ENCODE measurements around the gene ADGRF1. TPM values are rescaled to one million over a fixed set of nuclear protein-coding genes. Genes with fewer than 3 reads are reported as not detected.

The ADGRF1 gene
- total RNA-seq, 1 experiment from 2014 or later: 39.6 TPM

DNA sequence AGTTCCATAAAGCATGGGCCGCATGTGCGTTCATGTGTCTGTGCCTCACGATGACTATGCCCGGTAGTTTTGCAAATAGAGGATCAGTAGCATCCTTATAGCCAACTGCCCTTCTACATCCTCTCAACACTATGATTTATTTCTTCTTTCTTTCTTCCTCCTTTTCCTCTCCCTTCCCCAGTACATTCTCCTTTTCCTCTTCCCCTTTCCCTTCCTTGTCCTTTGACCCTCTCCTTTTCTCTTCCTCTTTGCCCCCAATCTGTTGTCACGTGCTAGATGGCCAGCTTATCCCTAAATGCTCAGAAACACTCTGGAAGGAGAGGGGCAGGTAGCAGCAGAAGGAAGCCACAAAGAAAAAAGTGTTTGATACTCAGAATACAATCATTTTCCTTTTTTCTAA lies 20.2 kb upstream of the ADGRF1 start:
- Histone ChIP-seq H3K36me3 (ENCODE audit: control insufficient read depth in 1 of 2, insufficient read depth in 2 of 2, low read length in 2 of 2) (no peaks in the 10 kb centered on the region), H3K9ac (ENCODE audit: low read length) (no peak overlapping the region), H2AFZ (ENCODE audit: low read depth, low read length, poor library complexity, severe bottlenecking) (no peak overlapping the region), H3K9me2 (ENCODE audit: insufficient read depth) (no peaks in the 10 kb centered on the region), H3K9me3 (ENCODE audit: control insufficient read depth in 1 of 2, insufficient read depth in 1 of 2, low read depth in 1 of 2, low read length in 2 of 2) (no peaks in the 10 kb centered on the region), H3K4me2 (ENCODE audit: low read length) (no peak overlapping the region), H3K27ac (ENCODE audit: low read depth, low read length) (no peak overlapping the region), H3K79me2 (ENCODE audit: insufficient read depth, low read length) (no peaks in the 10 kb centered on the region), H3K4me1 (ENCODE audit: control insufficient read depth in 1 of 2, insufficient read depth in 2 of 2, low read length in 2 of 2) (peaks cover 0 to 15% of the 10 kb centered on the region in 2 experiments; a peak in 1 of 4 replicates), H3K27me3 (ENCODE audit: insufficient read depth, low read length) (no peaks in the 10 kb centered on the region), H3K4me3 (replicated peaks in 1 of 2; ENCODE audit: low read depth in 1 of 2, low read length in 2 of 2) (no peak overlapping the region), H4K20me1 (ENCODE audit: insufficient read depth) (no peaks in the 10 kb centered on the region)
- BruUV-seq (replicated peaks): no TSS peak
- RAD21 ChIA-PET (ENCODE audit: low non-redundant PET in 1 of 2, low total read pairs in 2 of 2, uncharacterized antibody in 2 of 2, unreplicated experiment in 2 of 2): no interaction called here
- POLR2A ChIA-PET: interaction anchor here (1.4 kb wide), 1 partner anchor 27 kb away, joined by 3 read pairs; no protein-coding TSS in a partner anchor
- intact Hi-C loops (cut with micrococcal nuclease): no loop called here
- TF ChIP-seq POLR2AphosphoS5 (IDR thresholded peaks at IDR 0.05; ENCODE audit: low read depth, low read length): no peak
- TF ChIP-seq POLR2A (IDR thresholded peaks at IDR 0.05; ENCODE audit: borderline replicate concordance, extremely low read depth, insufficient read depth, insufficient read length): no peak
- no peak for TF ChIP-seq SIN3A (IDR thresholded peaks at IDR 0.05; ENCODE audit: low read depth)
- no peak for TF ChIP-seq CEBPB (IDR thresholded peaks at IDR 0.05; ENCODE audit: low read depth)
- no peak for TF ChIP-seq ZFX (IDR thresholded peaks at IDR 0.05)
- TF ChIP-seq, protein P1, sequence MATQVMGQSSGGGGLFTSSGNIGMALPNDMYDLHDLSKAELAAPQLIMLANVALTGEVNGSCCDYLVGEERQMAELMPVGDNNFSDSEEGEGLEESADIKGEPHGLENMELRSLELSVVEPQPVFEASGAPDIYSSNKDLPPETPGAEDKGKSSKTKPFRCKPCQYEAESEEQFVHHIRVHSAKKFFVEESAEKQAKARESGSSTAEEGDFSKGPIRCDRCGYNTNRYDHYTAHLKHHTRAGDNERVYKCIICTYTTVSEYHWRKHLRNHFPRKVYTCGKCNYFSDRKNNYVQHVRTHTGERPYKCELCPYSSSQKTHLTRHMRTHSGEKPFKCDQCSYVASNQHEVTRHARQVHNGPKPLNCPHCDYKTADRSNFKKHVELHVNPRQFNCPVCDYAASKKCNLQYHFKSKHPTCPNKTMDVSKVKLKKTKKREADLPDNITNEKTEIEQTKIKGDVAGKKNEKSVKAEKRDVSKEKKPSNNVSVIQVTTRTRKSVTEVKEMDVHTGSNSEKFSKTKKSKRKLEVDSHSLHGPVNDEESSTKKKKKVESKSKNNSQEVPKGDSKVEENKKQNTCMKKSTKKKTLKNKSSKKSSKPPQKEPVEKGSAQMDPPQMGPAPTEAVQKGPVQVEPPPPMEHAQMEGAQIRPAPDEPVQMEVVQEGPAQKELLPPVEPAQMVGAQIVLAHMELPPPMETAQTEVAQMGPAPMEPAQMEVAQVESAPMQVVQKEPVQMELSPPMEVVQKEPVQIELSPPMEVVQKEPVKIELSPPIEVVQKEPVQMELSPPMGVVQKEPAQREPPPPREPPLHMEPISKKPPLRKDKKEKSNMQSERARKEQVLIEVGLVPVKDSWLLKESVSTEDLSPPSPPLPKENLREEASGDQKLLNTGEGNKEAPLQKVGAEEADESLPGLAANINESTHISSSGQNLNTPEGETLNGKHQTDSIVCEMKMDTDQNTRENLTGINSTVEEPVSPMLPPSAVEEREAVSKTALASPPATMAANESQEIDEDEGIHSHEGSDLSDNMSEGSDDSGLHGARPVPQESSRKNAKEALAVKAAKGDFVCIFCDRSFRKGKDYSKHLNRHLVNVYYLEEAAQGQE (IDR thresholded peaks at IDR 0.05; ENCODE audit: low read depth): no peak
- no peak for TF ChIP-seq TCF7L2 (IDR thresholded peaks at IDR 0.05; ENCODE audit: borderline replicate concordance, extremely low read depth, insufficient read depth, insufficient read length)
- no peak for TF ChIP-seq EGR1 (IDR thresholded peaks at IDR 0.05; ENCODE audit: low read depth)
- TF ChIP-seq ZNF274 (IDR thresholded peaks at IDR 0.05; ENCODE audit: low read depth, low read length): no peak
- TF ChIP-seq SP1 (IDR thresholded peaks at IDR 0.05; ENCODE audit: low read depth): no peak
- TF ChIP-seq, protein P2, sequence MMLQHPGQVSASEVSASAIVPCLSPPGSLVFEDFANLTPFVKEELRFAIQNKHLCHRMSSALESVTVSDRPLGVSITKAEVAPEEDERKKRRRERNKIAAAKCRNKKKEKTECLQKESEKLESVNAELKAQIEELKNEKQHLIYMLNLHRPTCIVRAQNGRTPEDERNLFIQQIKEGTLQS (IDR thresholded peaks at IDR 0.05): no peak
- TF ChIP-seq, protein P3, sequence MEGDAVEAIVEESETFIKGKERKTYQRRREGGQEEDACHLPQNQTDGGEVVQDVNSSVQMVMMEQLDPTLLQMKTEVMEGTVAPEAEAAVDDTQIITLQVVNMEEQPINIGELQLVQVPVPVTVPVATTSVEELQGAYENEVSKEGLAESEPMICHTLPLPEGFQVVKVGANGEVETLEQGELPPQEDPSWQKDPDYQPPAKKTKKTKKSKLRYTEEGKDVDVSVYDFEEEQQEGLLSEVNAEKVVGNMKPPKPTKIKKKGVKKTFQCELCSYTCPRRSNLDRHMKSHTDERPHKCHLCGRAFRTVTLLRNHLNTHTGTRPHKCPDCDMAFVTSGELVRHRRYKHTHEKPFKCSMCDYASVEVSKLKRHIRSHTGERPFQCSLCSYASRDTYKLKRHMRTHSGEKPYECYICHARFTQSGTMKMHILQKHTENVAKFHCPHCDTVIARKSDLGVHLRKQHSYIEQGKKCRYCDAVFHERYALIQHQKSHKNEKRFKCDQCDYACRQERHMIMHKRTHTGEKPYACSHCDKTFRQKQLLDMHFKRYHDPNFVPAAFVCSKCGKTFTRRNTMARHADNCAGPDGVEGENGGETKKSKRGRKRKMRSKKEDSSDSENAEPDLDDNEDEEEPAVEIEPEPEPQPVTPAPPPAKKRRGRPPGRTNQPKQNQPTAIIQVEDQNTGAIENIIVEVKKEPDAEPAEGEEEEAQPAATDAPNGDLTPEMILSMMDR (IDR thresholded peaks at IDR 0.05 in 2 of 3, conservative IDR thresholded peaks at IDR 0.05 in 1 of 3; ENCODE audit: borderline replicate concordance in 1 of 3, insufficient read depth in 1 of 3, low read depth in 2 of 3, low read length in 2 of 3): no peak
- TF ChIP-seq FOSL1 (IDR thresholded peaks at IDR 0.05; ENCODE audit: low read depth): no peak
- TF ChIP-seq, protein P4, sequence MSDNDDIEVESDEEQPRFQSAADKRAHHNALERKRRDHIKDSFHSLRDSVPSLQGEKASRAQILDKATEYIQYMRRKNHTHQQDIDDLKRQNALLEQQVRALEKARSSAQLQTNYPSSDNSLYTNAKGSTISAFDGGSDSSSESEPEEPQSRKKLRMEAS (IDR thresholded peaks at IDR 0.05): no peak
- no peak for TF ChIP-seq EZH2 (IDR thresholded peaks at IDR 0.05)
- TF ChIP-seq RAD21 (IDR thresholded peaks at IDR 0.05; ENCODE audit: low read depth): no peak
- TF ChIP-seq, protein P5, sequence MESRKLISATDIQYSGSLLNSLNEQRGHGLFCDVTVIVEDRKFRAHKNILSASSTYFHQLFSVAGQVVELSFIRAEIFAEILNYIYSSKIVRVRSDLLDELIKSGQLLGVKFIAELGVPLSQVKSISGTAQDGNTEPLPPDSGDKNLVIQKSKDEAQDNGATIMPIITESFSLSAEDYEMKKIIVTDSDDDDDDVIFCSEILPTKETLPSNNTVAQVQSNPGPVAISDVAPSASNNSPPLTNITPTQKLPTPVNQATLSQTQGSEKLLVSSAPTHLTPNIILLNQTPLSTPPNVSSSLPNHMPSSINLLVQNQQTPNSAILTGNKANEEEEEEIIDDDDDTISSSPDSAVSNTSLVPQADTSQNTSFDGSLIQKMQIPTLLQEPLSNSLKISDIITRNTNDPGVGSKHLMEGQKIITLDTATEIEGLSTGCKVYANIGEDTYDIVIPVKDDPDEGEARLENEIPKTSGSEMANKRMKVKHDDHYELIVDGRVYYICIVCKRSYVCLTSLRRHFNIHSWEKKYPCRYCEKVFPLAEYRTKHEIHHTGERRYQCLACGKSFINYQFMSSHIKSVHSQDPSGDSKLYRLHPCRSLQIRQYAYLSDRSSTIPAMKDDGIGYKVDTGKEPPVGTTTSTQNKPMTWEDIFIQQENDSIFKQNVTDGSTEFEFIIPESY (IDR thresholded peaks at IDR 0.05; ENCODE audit: extremely low read depth, insufficient replicate concordance, low read length): no peak
- CTCF ChIA-PET: no interaction called here
- ATAC-seq: no peak
- DNase-seq (ENCODE audit: low read depth, low spot score): no peak
